GM13976 (cell line): ENCODE measurements around the gene MARK4.
"Not testable (repeated sequence)": the region's sequence is repeated elsewhere in the genome, so short reads cannot be mapped to it uniquely, and the experiment has no call there.

Experiments used
- DNase-seq: peaks from one replicate; pipeline ENCODE4 v3.0.0; 2012; ENCODE audit warnings: low spot score
- in situ Hi-C: fragments of 300-500 bp; cut with MboI; formaldehyde crosslinking; loops from one replicate; pipeline ENCODE4 v1.12.0; 2022; ENCODE audit warnings: low sequenced_read_pairs, mixed read lengths, inconsistent platforms; ENCODE audit not compliant: unreplicated experiment
- TF ChIP-seq, protein P1 (sequence below): IDR thresholded peaks from 2 replicates; pipeline ENCODE4 v1.5.1; 2012; ENCODE audit warnings: borderline replicate concordance, mild to moderate bottlenecking; ENCODE audit not compliant: insufficient read depth; ENCODE audit errors: extremely low read depth, missing control alignments, control extremely low read depth

Gene MARK4

DNA sequence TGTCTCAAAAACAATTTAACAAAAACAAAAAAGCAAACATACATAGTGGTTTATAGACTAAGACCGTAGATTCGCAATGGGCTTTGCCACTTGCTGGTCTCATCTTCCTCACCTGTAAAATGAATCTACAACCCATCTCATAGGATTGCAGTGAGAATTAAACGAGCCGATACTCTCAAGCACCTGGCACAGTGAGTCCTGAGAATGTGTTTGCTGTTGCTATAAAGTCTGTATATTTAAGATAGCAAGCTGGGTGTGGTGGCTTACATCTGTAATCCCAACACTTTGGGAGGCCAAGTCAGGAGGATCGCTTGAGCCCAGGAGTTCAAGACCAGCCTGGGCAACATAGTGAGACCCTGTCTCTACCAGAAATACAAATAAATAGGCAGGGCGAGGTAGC lies 28.3 kb upstream of the MARK4 start:
- in situ Hi-C loops = no loop called here
- TF ChIP-seq, protein P1, sequence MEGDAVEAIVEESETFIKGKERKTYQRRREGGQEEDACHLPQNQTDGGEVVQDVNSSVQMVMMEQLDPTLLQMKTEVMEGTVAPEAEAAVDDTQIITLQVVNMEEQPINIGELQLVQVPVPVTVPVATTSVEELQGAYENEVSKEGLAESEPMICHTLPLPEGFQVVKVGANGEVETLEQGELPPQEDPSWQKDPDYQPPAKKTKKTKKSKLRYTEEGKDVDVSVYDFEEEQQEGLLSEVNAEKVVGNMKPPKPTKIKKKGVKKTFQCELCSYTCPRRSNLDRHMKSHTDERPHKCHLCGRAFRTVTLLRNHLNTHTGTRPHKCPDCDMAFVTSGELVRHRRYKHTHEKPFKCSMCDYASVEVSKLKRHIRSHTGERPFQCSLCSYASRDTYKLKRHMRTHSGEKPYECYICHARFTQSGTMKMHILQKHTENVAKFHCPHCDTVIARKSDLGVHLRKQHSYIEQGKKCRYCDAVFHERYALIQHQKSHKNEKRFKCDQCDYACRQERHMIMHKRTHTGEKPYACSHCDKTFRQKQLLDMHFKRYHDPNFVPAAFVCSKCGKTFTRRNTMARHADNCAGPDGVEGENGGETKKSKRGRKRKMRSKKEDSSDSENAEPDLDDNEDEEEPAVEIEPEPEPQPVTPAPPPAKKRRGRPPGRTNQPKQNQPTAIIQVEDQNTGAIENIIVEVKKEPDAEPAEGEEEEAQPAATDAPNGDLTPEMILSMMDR = no peak
- DNase-seq = no peak

DNA sequence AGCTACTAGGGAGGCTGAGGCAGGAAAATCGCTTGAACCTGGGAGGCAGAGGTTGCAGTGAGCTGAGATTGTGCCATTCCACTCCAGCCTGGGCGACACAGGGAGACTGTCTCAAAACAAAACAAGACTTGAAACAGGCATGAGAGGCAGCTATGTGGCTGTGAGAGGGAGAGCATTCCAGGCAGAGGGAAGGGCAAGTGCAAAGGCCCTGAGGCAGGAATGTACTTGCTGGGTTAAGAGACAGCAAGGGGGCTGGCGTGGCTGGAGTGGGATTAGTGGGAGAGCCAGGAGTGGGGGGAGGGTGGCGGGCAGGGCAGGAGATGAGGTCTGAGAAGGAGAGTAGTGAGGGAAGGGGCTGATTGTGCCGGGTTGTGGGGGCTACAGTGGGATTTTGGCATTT lies 27.2 kb upstream of the MARK4 start:
- TF ChIP-seq, protein P1 = no peak
- in situ Hi-C loops = no loop called here
- no peak for DNase-seq

DNA sequence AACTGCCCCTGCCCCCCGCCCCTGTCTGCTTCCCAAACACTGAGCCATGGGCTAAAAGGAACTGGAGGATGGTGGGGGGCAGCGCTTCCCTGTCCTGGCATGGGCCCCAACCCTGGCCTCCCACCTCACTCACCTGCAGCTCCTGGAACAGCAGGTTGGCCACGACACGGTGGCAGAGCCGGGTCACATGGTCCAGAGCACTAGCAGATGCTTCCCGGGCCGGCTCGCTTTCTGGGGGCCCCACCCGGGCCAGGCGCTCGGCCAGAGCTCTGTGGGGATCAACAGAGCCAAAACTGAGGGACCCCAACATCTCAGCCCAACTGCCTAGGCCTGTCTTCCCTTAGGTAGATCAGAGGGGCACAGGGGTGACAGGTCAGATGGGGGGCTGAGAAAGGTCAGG lies 26.4 kb upstream of the MARK4 start:
- TF ChIP-seq, protein P1 = no peak
- no peak for DNase-seq

DNA sequence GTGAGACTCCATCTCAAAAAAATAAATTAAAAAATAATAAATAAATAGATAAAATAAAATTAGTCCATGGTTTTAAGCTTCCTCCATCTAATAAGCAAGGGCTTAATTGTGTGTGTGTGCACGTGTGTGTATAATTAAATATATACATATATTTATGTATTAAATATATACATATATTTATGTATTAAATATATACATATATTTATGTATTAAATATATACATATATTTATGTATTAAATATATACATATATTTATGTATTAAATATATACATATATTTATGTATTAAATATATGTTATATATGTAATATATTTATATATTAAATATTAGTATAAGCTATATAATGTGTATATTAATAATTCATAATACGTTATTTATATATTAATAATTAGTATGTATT lies 22.0 kb upstream of the MARK4 start:
- in situ Hi-C loops, DNase-seq: not testable (repeated sequence)

More for the DNA sequence above, 26.4 kb upstream of the MARK4 start:
- in situ Hi-C loops = no loop called here

DNA sequence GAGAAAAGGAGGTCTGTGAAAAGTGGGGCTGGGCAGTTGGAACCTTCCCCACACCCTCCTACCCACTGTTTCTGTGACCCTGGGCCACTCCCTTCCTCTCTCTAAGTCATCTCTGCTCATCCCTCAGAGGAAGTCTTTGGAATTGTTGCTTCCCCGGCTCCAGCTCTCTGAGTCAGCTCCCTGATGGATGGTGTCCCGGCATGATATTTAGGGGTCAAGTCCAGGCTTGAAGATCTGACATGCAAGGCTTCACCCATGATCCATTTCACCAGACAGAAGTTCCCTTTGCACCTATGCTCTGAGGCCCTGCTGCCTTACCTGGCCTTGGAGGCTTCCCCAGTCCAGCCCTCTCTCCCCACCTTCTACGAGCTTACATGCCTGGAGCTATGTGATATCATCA lies 19.2 kb upstream of the MARK4 start:
- TF ChIP-seq, protein P1 = no peak
- DNase-seq = no peak
- in situ Hi-C loops = no loop called here

DNA sequence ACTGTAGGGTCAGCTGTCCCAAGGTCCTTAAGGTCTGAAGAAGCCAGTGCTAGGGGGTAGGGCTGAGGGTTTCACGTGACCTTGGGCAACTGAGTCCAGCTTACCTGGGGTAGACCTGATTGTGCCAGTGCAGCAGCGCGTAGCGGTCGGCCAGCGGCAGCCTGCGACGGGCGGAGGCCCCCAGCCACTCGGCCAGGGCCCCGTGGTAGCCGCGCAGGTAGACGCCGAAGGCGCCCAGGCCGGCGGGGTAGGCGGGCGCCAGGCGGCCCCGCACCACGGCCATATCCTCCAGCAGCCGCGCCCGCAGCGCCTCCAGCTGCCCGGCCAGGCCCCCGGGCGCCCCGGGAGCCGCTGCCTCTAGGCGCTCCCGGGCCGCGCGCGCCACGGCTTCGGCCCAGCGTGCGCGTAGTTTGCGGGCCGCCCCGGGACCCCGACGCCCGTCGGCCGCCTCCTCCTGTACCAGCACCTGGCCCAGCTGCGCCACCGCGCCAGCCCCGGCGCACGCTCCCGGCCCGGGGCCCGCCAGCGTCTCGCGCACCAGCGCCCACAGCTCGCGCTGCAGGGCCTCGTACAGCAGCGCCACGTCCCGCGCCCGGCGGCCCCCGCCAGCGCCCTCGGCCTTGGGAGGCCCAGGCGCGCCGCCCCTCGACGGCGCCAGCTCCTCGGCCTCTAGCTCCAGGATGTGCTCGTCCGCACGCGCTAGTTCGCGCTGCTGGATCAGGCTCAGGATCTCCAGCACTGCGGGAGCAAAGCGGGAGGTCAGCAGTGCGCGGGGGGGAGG lies 16.8 kb upstream of the MARK4 start:
- TF ChIP-seq, protein P1 = no peak
- DNase-seq = no peak
- in situ Hi-C loops = no loop called here

DNA sequence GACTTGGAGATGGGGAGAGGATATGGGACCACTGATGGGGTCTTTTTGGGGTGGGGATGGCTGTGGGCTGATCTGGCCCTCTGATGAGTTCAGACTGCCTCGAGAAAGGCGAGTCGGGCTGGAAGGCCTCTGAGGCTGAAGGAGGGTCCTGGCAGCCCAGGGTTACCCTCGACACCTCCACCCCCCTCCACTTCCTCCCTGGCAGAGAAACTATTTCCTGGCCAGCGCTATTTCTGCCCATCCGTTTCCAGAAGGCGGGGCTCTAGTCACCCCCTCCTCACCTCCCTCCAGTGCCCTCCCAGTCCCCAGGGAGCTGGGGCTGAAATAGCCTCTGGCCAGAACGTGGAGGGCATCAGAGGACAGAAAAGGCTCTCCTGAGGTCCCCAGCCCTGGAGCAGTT lies 15.6 kb upstream of the MARK4 start:
- in situ Hi-C loops = no loop called here
- TF ChIP-seq, protein P1 = no peak
- no peak for DNase-seq
